Brain microvascular endothelial cell (primary cell): ENCODE data around the gene ZKSCAN7.
"Not testable (repeated sequence)": the region's sequence is repeated elsewhere in the genome, so short reads cannot be mapped to it uniquely, and the experiment has no call there.

ENCODE experiments used
- DNase-seq: peaks from one replicate; pipeline ENCODE4 v3.0.0-alpha.2; 2020
- H3K27ac ChIP-seq: fragments of 250-450 bp; sonication (Bioruptor Pico); 2 replicates; pipeline ENCODE4 v1.5.1; 2020; ENCODE audit warnings: mild to moderate bottlenecking, moderate library complexity
- H3K27me3 ChIP-seq: fragments of 250-450 bp; sonication (Bioruptor Pico); replicated peaks from 2 replicates; pipeline ENCODE4 v1.5.1; 2020; ENCODE audit warnings: mild to moderate bottlenecking
- H3K36me3 ChIP-seq: fragments of 250-450 bp; sonication (Bioruptor Pico); replicated peaks from 2 replicates; pipeline ENCODE4 v1.5.1; 2020; ENCODE audit warnings: mild to moderate bottlenecking
- H3K4me3 ChIP-seq: 2 replicates; pipeline ENCODE4 v1.5.1; 2011; ENCODE audit warnings: low read depth, mild to moderate bottlenecking, control low read depth, low read length, moderate library complexity
- CTCF ChIP-seq: IDR thresholded peaks from 2 replicates; pipeline ENCODE4 v1.5.1; 2011; ENCODE audit warnings: low read depth, mild to moderate bottlenecking, moderate library complexity, low read length, control low read depth, inconsistent platforms; ENCODE audit errors: missing control alignments
- in situ Hi-C: cut with HindIII; loops from 2 replicates; pipeline ENCODE4 v1.10.0; 2017; ENCODE audit warnings: low sequenced_read_pairs, low pct_ligation_motif_present

The ZKSCAN7 gene

GRCh38 chr3:44557074-44557473, 2.1 kb downstream of the ZKSCAN7 start:
- no peak for TF ChIP-seq CTCF
- Histone ChIP-seq H3K36me3 (no peaks in the 10 kb centered on the region), H3K4me3 (no peak overlapping the region), H3K27ac (no peak overlapping the region), H3K27me3 (no peaks in the 10 kb centered on the region)
- in situ Hi-C loops: no loop called here
- DNase-seq: no peak

- H3K36me3 ChIP-seq: peaks cover 4% of the 10 kb centered on the region
- no peak for DNase-seq
- no peak overlapping the region for H3K4me3 ChIP-seq
- TF ChIP-seq CTCF: no peak
- H3K27me3 ChIP-seq: no peaks in the 10 kb centered on the region
- in situ Hi-C loops: no loop called here
- H3K27ac ChIP-seq: no peak overlapping the region
These were observed 6.1 kb downstream of the ZKSCAN7 start for GRCh38 chr3:44561076-44561475.

GRCh38 chr3:44562147-44562546, 7.2 kb downstream of the ZKSCAN7 start:
- no peak for DNase-seq
- H3K36me3 ChIP-seq: peaks cover 4% of the 10 kb centered on the region
- in situ Hi-C loops: no loop called here
- H3K27ac ChIP-seq: no peak overlapping the region
- no peak overlapping the region for H3K4me3 ChIP-seq
- no peak for TF ChIP-seq CTCF
- no peaks in the 10 kb centered on the region for H3K27me3 ChIP-seq

GRCh38 chr3:44568561-44568960, 13.6 kb downstream of the ZKSCAN7 start:
- Histone ChIP-seq H3K27ac (no peak overlapping the region), H3K4me3 (no peak overlapping the region), H3K36me3 (peaks cover 27% of the 10 kb centered on the region), H3K27me3 (no peaks in the 10 kb centered on the region)
- DNase-seq: peak; percentile 70
- no peak for TF ChIP-seq CTCF
- in situ Hi-C loops: no loop called here

- no peak for TF ChIP-seq CTCF
- H3K27ac ChIP-seq: no peak overlapping the region
- H3K36me3 ChIP-seq: peaks cover 24% of the 10 kb centered on the region
- H3K4me3 ChIP-seq: no peak overlapping the region
- DNase-seq: no peak
- in situ Hi-C loops: no loop called here
- H3K27me3 ChIP-seq: no peaks in the 10 kb centered on the region
These were observed 16.0 kb downstream of the ZKSCAN7 start for GRCh38 chr3:44571024-44571423.

GRCh38 chr3:44576613-44577012, 21.6 kb downstream of the ZKSCAN7 start:
- H3K36me3 ChIP-seq: peaks cover 2% of the 10 kb centered on the region
- no peak for TF ChIP-seq CTCF
- in situ Hi-C loops: no loop called here

GRCh38 chr3:44577354-44577952, 22.5 kb downstream of the ZKSCAN7 start:
- H3K27me3 ChIP-seq, in situ Hi-C loops, DNase-seq, H3K36me3 ChIP-seq, H3K27ac ChIP-seq, H3K4me3 ChIP-seq: not testable (repeated sequence)

More at GRCh38 chr3:44576613-44577012, 21.6 kb downstream of the ZKSCAN7 start:
- Histone ChIP-seq H3K27me3 (no peaks in the 10 kb centered on the region), H3K27ac (no peak overlapping the region), H3K4me3 (no peak overlapping the region)
- no peak for DNase-seq

- H3K27ac ChIP-seq, in situ Hi-C loops, H3K27me3 ChIP-seq: not testable (repeated sequence)
These were observed 23.3 kb downstream of the ZKSCAN7 start for GRCh38 chr3:44578316-44578715.

More at GRCh38 chr3:44578316-44578715, 23.3 kb downstream of the ZKSCAN7 start:
- DNase-seq, H3K36me3 ChIP-seq, H3K4me3 ChIP-seq: not testable (repeated sequence)
